MM.1S (cell line): ENCODE measurements around the gene IL27RA.

Source experiments
- EZH2 ChIP-seq: fragments of 300-600 bp; sonication (generic); optimal IDR thresholded peaks from 2 replicates; pipeline ENCODE3; 2017; ENCODE audit warnings: low read depth, mild to moderate bottlenecking, antibody characterized with exemption, low read length, mixed read lengths
- EZH2phosphoT487 ChIP-seq: fragments of 300-600 bp; sonication (generic); IDR thresholded peaks from 2 replicates; pipeline ENCODE4 v1.6.1; 2018; ENCODE audit warnings: antibody characterized with exemption, low read length
- TF ChIP-seq, protein P1 (sequence below): fragments of 300-600 bp; sonication (generic); IDR thresholded peaks from 2 replicates; pipeline ENCODE4 v1.5.1; 2016; ENCODE audit warnings: antibody characterized with exemption, low read length, mixed read lengths

DNA sequence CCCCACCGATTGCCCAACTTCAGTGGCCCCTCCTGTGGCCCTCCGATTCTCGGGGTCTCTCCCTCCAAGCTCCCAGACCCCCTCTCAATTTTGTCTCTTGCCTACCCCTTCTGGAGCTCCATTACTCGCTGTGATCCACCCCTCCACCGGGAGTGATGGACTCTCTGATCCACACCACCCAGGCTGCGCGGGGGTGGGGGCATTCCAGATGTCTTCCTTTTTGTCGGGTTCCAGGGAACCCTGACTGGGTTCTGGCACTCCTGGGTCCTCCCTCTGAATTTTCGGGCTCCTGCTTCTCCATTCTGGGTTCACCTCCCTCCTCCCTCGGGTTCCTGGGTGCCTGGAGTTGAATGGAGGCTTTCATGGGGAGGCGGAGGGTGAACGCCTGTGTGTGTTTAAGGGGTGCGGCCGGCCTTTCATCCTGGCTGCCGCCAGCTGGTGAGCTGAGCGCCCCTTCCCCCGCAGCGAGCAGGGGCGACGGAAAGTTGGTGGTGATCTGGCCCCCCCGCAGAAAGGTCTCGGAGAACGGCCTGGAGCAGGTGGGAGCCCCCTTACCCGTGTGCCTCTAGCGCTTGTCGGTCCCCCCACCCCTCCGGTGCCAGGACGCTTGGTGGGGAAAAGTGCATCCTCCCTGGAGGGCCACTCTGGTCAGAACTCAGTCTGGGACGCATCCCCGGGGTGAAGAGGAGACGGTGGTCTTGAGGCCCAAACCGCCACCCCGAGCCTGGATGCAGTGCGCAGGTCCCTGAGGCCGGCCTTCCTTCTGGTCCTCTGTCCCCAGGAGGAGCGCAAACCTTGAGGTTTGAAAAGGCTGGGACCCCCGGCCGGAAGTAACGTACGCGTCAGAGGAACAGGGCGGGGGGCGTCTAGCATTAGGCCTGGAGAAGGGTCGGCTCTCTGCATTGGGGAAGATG lies 42.6 kb downstream of the IL27RA start:
- TF ChIP-seq, protein P1, sequence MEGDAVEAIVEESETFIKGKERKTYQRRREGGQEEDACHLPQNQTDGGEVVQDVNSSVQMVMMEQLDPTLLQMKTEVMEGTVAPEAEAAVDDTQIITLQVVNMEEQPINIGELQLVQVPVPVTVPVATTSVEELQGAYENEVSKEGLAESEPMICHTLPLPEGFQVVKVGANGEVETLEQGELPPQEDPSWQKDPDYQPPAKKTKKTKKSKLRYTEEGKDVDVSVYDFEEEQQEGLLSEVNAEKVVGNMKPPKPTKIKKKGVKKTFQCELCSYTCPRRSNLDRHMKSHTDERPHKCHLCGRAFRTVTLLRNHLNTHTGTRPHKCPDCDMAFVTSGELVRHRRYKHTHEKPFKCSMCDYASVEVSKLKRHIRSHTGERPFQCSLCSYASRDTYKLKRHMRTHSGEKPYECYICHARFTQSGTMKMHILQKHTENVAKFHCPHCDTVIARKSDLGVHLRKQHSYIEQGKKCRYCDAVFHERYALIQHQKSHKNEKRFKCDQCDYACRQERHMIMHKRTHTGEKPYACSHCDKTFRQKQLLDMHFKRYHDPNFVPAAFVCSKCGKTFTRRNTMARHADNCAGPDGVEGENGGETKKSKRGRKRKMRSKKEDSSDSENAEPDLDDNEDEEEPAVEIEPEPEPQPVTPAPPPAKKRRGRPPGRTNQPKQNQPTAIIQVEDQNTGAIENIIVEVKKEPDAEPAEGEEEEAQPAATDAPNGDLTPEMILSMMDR, result no peak
- TF ChIP-seq EZH2 (no peak), EZH2phosphoT487 (no peak)
